ENCODE results near the gene ZNF778. TPM values are rescaled to one million over a fixed set of nuclear protein-coding genes. Genes with fewer than 3 reads are reported as not detected.
"Not testable (repeated sequence)": the region's sequence is repeated elsewhere in the genome, so short reads cannot be mapped to it uniquely, and the experiment has no call there.

ZNF778 gene
- total RNA-seq, 1 donor from 2014 or later: 5.8 TPM

- H3K36me3 Mint-ChIP-seq (ENCODE audit: low read depth): no peaks in the 10 kb centered on the region
- no peak for TF ChIP-seq CTCF (IDR thresholded peaks at IDR 0.05)
- no peaks in the 10 kb centered on the region for H3K9me3 Mint-ChIP-seq (ENCODE audit: low read depth)
- no peak overlapping the region for H3K4me3 Mint-ChIP-seq (ENCODE audit: unreplicated experiment)
- H3K4me1 Mint-ChIP-seq (ENCODE audit: low read depth): peaks cover 7% of the 10 kb centered on the region
- H3K27ac Mint-ChIP-seq (ENCODE audit: unreplicated experiment): no peak overlapping the region
- H3K27me3 Mint-ChIP-seq (ENCODE audit: low read depth): no peaks in the 10 kb centered on the region
- no peak for DNase-seq (ENCODE audit: low spot score)
These were observed 44.4 kb downstream of the ZNF778 start for GRCh38 chr16:89261691-89262563.

- no peak for DNase-seq (ENCODE audit: low spot score)
- no peaks in the 10 kb centered on the region for H3K27me3 Mint-ChIP-seq (ENCODE audit: low read depth)
- H3K36me3 Mint-ChIP-seq (ENCODE audit: low read depth): peaks cover 6% of the 10 kb centered on the region
- no peak for TF ChIP-seq CTCF (IDR thresholded peaks at IDR 0.05)
- peaks cover 16% of the 10 kb centered on the region for H3K4me1 Mint-ChIP-seq (ENCODE audit: low read depth)
- no peak overlapping the region for H3K4me3 Mint-ChIP-seq (ENCODE audit: unreplicated experiment)
- H3K27ac Mint-ChIP-seq (ENCODE audit: unreplicated experiment): no peak overlapping the region
- H3K9me3 Mint-ChIP-seq (ENCODE audit: low read depth): no peaks in the 10 kb centered on the region
These were observed 47.5 kb downstream of the ZNF778 start for GRCh38 chr16:89264800-89265550.

GRCh38 chr16:89265647-89266046, 48.1 kb downstream of the ZNF778 start:
- H3K9me3 Mint-ChIP-seq (ENCODE audit: low read depth): no peaks in the 10 kb centered on the region
- H3K4me1 Mint-ChIP-seq (ENCODE audit: low read depth): peaks cover 16% of the 10 kb centered on the region
- TF ChIP-seq CTCF (IDR thresholded peaks at IDR 0.05): no peak
- no peak for DNase-seq (ENCODE audit: low spot score)
- H3K27ac Mint-ChIP-seq (ENCODE audit: unreplicated experiment): no peak overlapping the region
- H3K36me3 Mint-ChIP-seq (ENCODE audit: low read depth): peaks cover 8% of the 10 kb centered on the region
- no peaks in the 10 kb centered on the region for H3K27me3 Mint-ChIP-seq (ENCODE audit: low read depth)
- no peak overlapping the region for H3K4me3 Mint-ChIP-seq (ENCODE audit: unreplicated experiment)

GRCh38 chr16:89266521-89267134, 49.1 kb downstream of the ZNF778 start:
- Mint-ChIP-seq H3K4me1 (ENCODE audit: low read depth) (peaks cover 13% of the 10 kb centered on the region), H3K27ac (ENCODE audit: unreplicated experiment) (no peak overlapping the region), H3K36me3 (ENCODE audit: low read depth) (peaks cover 10% of the 10 kb centered on the region), H3K9me3 (ENCODE audit: low read depth) (no peaks in the 10 kb centered on the region), H3K4me3 (ENCODE audit: unreplicated experiment) (no peak overlapping the region), H3K27me3 (ENCODE audit: low read depth) (no peaks in the 10 kb centered on the region)
- TF ChIP-seq CTCF (IDR thresholded peaks at IDR 0.05): no peak
- DNase-seq (ENCODE audit: low spot score): no peak

- not testable (repeated sequence) for H3K27me3 Mint-ChIP-seq (ENCODE audit: low read depth); DNase-seq (ENCODE audit: low spot score); H3K4me3 Mint-ChIP-seq (ENCODE audit: unreplicated experiment); H3K27ac Mint-ChIP-seq (ENCODE audit: unreplicated experiment); H3K9me3 Mint-ChIP-seq (ENCODE audit: low read depth)
- Mint-ChIP-seq H3K36me3 (ENCODE audit: low read depth) (peaks cover 16% of the 10 kb centered on the region), H3K4me1 (ENCODE audit: low read depth) (peaks cover 13% of the 10 kb centered on the region)
These were observed 50.2 kb downstream of the ZNF778 start for GRCh38 chr16:89267746-89268145.

All from chondrocyte (in vitro differentiated cells).